Measurements from ENCODE around the gene TAF3.

The TAF3 gene

GRCh38 chr10:7937315-7937945, 119.1 kb downstream of the TAF3 start:
- no peak for DNase-seq

- no peak for DNase-seq
Observed at GRCh38 chr10:7941576-7941975, 123.3 kb downstream of the TAF3 start.

GRCh38 chr10:7942316-7942715, 124.0 kb downstream of the TAF3 start:
- no peak for DNase-seq

- no peak for DNase-seq
Observed at GRCh38 chr10:7942859-7943258, 124.6 kb downstream of the TAF3 start.

- no peak for DNase-seq
Observed at GRCh38 chr10:7944215-7944480, 125.8 kb downstream of the TAF3 start.

GRCh38 chr10:7944537-7944936, 126.2 kb downstream of the TAF3 start:
- no peak for DNase-seq

GRCh38 chr10:7945034-7945433, 126.7 kb downstream of the TAF3 start:
- DNase-seq = no peak

GRCh38 chr10:7945469-7946187, 127.3 kb downstream of the TAF3 start:
- no peak for DNase-seq

- DNase-seq = no peak
Observed at GRCh38 chr10:7948371-7949000, 130.2 kb downstream of the TAF3 start.

- no peak for DNase-seq
Observed at GRCh38 chr10:7950981-7951847, 132.9 kb downstream of the TAF3 start.

GRCh38 chr10:7952266-7952665, 134.0 kb downstream of the TAF3 start:
- no peak for DNase-seq

GRCh38 chr10:7953447-7953846, 135.1 kb downstream of the TAF3 start:
- no peak for DNase-seq

GRCh38 chr10:7955446-7955845, 137.1 kb downstream of the TAF3 start:
- no peak for DNase-seq

GRCh38 chr10:7956508-7956907, 138.2 kb downstream of the TAF3 start:
- DNase-seq = no peak

- no peak for DNase-seq
Observed at GRCh38 chr10:7957591-7957990, 139.3 kb downstream of the TAF3 start.

- DNase-seq = no peak
Observed at GRCh38 chr10:7958442-7958841, 140.1 kb downstream of the TAF3 start.

- no peak for DNase-seq
Observed at GRCh38 chr10:7960108-7960507, 141.8 kb downstream of the TAF3 start.

GRCh38 chr10:7962592-7962991, 144.3 kb downstream of the TAF3 start:
- no peak for DNase-seq

GRCh38 chr10:7965457-7965856, 147.2 kb downstream of the TAF3 start:
- no peak for DNase-seq

- DNase-seq = no peak
Observed at GRCh38 chr10:7967035-7967434, 148.7 kb downstream of the TAF3 start.

- no peak for DNase-seq
Observed at GRCh38 chr10:7968510-7969112, 150.3 kb downstream of the TAF3 start.

- DNase-seq = no peak
Observed at GRCh38 chr10:7969623-7970022, 151.3 kb downstream of the TAF3 start.

GRCh38 chr10:7971949-7972348, 153.6 kb downstream of the TAF3 start:
- no peak for DNase-seq

Measured in SHP77 treated with DMSO at 0.1 percent for 48 hours (cell line).